PC-9 (cell line): Measurements from ENCODE around the gene SIPA1L2. TPM values are rescaled to one million over a fixed set of nuclear protein-coding genes. Genes with fewer than 3 reads are reported as not detected.

Source experiments
- BruUV-seq: library from RNA; stranded (reverse); fragments of 400-500 nt; replicated peaks from 2 replicates; lab custom pipeline; 2021; lab: Mats Ljungman, UMichigan
- CTCF ChIA-PET: fragments of 300-600 bp; sonication (Branson Sonifier 250); formaldehyde crosslinking; loops from one replicate; lab custom pipeline; 2022; ENCODE audit warnings: antibody characterized with exemption; lab: Charles Lee
- POLR2A ChIA-PET: fragments of 300-600 bp; sonication (Branson Sonifier 250); formaldehyde crosslinking; loops from one replicate; lab custom pipeline; 2022; ENCODE audit warnings: antibody characterized with exemption; ENCODE audit not compliant: unreplicated experiment; lab: Charles Lee
- DNase-seq, 2 experiments: peaks; one replicate each; pipeline versions ENCODE4 v3.0.0 to v3.0.0-alpha.2; 2015 to 2022; ENCODE audit warnings: mixed read lengths in 1 of 2
- H2AFZ ChIP-seq: fragments of 200-600 bp; sonication (generic); 2 replicates; pipeline ENCODE4 v1.8.1; 2017; ENCODE audit warnings: antibody characterized with exemption
- H3F3A ChIP-seq: fragments of 200-600 bp; sonication (generic); 2 replicates; pipeline ENCODE4 v1.8.1; 2017; ENCODE audit warnings: antibody characterized with exemption, mild to moderate bottlenecking, low read depth; ENCODE audit not compliant: insufficient read depth
- H3K27ac ChIP-seq: fragments of 200-600 bp; sonication (generic); 2 replicates; pipeline ENCODE4 v1.6.1; 2016; ENCODE audit warnings: mixed run types
- H3K27me3 ChIP-seq: fragments of 200-600 bp; sonication (generic); 2 replicates; pipeline ENCODE4 v1.6.1; 2016; ENCODE audit warnings: low read depth, mixed run types; ENCODE audit not compliant: insufficient read depth
- H3K36me3 ChIP-seq: fragments of 200-600 bp; sonication (generic); 2 replicates; pipeline ENCODE4 v1.6.1; 2016; ENCODE audit warnings: low read depth, mixed run types
- H3K4me1 ChIP-seq: fragments of 200-600 bp; sonication (generic); replicated peaks from 2 replicates; pipeline ENCODE4 v1.6.1; 2016; ENCODE audit warnings: mixed run types; ENCODE audit not compliant: insufficient read depth
- H3K4me2 ChIP-seq: fragments of 200-600 bp; sonication (generic); 2 replicates; pipeline ENCODE4 v1.6.1; 2017; ENCODE audit warnings: mixed run types
- H3K4me3 ChIP-seq: fragments of 200-600 bp; sonication (generic); 2 replicates; pipeline ENCODE4 v1.6.1; 2016; ENCODE audit warnings: mixed run types
- H3K79me2 ChIP-seq: fragments of 200-600 bp; sonication (generic); 2 replicates; pipeline ENCODE4 v1.6.1; 2017; ENCODE audit warnings: low read depth, mixed run types
- H3K9me2 ChIP-seq: fragments of 200-600 bp; sonication (generic); 2 replicates; pipeline ENCODE4 v1.8.1; 2017; ENCODE audit warnings: mild to moderate bottlenecking; ENCODE audit not compliant: insufficient read depth
- H3K9me3 ChIP-seq: fragments of 200-600 bp; sonication (generic); 2 replicates; pipeline ENCODE4 v1.8.1; 2016; ENCODE audit warnings: low read depth; ENCODE audit not compliant: insufficient read depth
- H4K20me1 ChIP-seq: fragments of 200-600 bp; sonication (generic); 2 replicates; pipeline ENCODE4 v1.8.1; 2017; ENCODE audit not compliant: insufficient read depth
- EZH2 ChIP-seq: fragments of 200-600 bp; sonication (generic); IDR thresholded peaks from 2 replicates; pipeline ENCODE4 v1.8.0; 2017; ENCODE audit warnings: antibody characterized with exemption, low read depth
- intact Hi-C: fragments of 100-400 bp; cut with micrococcal nuclease; formaldehyde crosslinking; loops from one replicate; pipeline ENCODE4 v1.10.0; 2022; ENCODE audit not compliant: unreplicated experiment
- total RNA-seq: library from RNA; stranded (reverse); gene quantifications from 2 replicates; pipeline ENCODE4 v1.2.3, GENCODE V29; 2021
- TF ChIP-seq, protein P1 (sequence below): fragments of 200-600 bp; sonication (generic); conservative IDR thresholded peaks from 2 replicates; pipeline ENCODE4 v1.6.1; 2017; ENCODE audit warnings: mixed run types, antibody characterized with exemption, mild to moderate bottlenecking, moderate library complexity

Gene SIPA1L2
- total RNA-seq, 1 experiment from 2014 or later: not detected

DNA sequence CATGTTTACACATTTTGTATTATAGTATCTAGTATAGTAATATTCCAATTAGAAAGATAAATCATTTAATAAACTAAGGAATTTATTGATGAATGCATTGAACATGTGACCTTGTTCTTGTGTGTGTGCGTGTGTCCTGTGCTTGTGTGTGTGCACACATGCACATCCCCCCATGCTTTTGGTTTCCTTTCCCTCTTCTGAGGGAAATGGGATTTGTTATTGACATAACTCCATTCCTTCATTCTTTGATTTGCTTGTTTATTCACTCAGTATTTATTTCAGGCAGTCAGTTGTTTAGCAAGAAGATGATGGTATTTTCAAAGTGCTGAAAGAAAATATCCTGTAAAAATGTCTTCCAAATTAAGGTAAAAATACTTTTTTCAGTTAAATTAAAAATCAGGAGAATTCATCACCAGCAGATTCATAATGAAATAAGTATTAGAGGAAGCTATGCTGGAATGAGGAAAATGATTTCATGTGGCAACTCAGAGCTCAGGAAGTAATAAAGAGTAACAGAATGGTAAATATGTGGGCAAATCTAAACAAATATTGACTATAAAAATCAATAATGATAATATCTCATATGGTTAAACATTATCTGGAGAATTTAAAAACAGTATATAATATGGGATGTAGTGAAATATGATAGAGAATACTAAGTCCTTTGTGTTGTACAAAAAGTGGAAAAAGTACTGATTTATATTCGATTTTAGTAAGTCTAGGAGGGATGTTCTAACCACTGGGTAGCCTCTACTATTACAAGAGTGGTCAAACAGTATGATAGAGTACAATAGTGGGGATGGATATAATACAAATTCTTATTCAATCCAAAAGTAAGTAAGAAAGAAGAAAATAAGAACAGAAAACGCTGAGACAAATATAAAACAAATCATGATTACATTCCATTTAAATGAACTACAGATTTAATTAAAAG lies 35.2 kb upstream of the SIPA1L2 start:
- ChIA-PET CTCF (no interaction called here), POLR2A (interaction anchor here (0.6 kb wide), 1 partner anchor 223 kb away, joined by 4 read pairs; no protein-coding TSS in a partner anchor)
- no peak for DNase-seq
- H3K27ac ChIP-seq: no peak overlapping the region
- H2AFZ ChIP-seq: no peak overlapping the region
- H3K4me2 ChIP-seq: no peak overlapping the region
- H3K36me3 ChIP-seq: no peaks in the 10 kb centered on the region
- 0 out of 2 replicates have a peak, but pooled peaks cover 3% of the 10 kb centered on the region for H3K9me2 ChIP-seq
- no peaks in the 10 kb centered on the region for H4K20me1 ChIP-seq
- no peak overlapping the region for H3K4me3 ChIP-seq
- H3K9me3 ChIP-seq: no peaks in the 10 kb centered on the region
- 0 out of 2 replicates have a peak, but pooled peaks cover 4% of the 10 kb centered on the region for H3K4me1 ChIP-seq
- no TSS peak for BruUV-seq
- TF ChIP-seq, protein P1, sequence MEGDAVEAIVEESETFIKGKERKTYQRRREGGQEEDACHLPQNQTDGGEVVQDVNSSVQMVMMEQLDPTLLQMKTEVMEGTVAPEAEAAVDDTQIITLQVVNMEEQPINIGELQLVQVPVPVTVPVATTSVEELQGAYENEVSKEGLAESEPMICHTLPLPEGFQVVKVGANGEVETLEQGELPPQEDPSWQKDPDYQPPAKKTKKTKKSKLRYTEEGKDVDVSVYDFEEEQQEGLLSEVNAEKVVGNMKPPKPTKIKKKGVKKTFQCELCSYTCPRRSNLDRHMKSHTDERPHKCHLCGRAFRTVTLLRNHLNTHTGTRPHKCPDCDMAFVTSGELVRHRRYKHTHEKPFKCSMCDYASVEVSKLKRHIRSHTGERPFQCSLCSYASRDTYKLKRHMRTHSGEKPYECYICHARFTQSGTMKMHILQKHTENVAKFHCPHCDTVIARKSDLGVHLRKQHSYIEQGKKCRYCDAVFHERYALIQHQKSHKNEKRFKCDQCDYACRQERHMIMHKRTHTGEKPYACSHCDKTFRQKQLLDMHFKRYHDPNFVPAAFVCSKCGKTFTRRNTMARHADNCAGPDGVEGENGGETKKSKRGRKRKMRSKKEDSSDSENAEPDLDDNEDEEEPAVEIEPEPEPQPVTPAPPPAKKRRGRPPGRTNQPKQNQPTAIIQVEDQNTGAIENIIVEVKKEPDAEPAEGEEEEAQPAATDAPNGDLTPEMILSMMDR: no peak
- TF ChIP-seq EZH2: no peak
- intact Hi-C loops: no loop called here
- no peaks in the 10 kb centered on the region for H3K27me3 ChIP-seq
- H3F3A ChIP-seq: no peaks in the 10 kb centered on the region
- no peaks in the 10 kb centered on the region for H3K79me2 ChIP-seq

DNA sequence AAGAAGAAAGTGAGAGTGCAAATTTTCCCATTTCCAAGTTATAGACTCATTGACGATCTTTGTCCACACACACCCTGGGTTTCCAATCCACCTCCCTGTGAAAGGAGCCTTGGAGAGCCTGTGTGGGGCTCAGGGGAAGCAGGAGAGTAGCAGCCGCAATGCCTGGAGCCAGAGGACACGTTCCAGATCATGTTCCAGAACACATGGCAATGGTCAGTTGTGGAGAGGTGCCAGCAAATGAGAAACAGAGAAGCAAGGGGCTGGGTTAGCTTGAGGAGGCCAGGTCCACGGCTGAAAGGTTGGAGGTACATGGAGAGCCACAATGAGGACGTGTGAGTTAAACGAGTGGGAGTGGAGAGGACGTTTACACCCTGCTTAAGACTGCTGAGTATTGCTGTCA lies 33.0 kb upstream of the SIPA1L2 start:
- DNase-seq: no peak
- no peak overlapping the region for H3K27ac ChIP-seq
- no peak overlapping the region for H3K4me3 ChIP-seq
- no TSS peak for BruUV-seq
- 0 out of 2 replicates have a peak, but pooled peaks cover 4% of the 10 kb centered on the region for H3K4me1 ChIP-seq
- H3K79me2 ChIP-seq: no peaks in the 10 kb centered on the region
- ChIA-PET CTCF (no interaction called here), POLR2A (no interaction called here)
- H3K27me3 ChIP-seq: no peaks in the 10 kb centered on the region
- no peaks in the 10 kb centered on the region for H3F3A ChIP-seq
- no peaks in the 10 kb centered on the region for H3K9me3 ChIP-seq
- H3K36me3 ChIP-seq: no peaks in the 10 kb centered on the region
- H3K9me2 ChIP-seq: 0 out of 2 replicates have a peak, but pooled peaks cover 3% of the 10 kb centered on the region
- TF ChIP-seq, protein P1: no peak
- TF ChIP-seq EZH2: no peak
- no peaks in the 10 kb centered on the region for H4K20me1 ChIP-seq
- intact Hi-C loops: no loop called here
- H3K4me2 ChIP-seq: no peak overlapping the region
- no peak overlapping the region for H2AFZ ChIP-seq

DNA sequence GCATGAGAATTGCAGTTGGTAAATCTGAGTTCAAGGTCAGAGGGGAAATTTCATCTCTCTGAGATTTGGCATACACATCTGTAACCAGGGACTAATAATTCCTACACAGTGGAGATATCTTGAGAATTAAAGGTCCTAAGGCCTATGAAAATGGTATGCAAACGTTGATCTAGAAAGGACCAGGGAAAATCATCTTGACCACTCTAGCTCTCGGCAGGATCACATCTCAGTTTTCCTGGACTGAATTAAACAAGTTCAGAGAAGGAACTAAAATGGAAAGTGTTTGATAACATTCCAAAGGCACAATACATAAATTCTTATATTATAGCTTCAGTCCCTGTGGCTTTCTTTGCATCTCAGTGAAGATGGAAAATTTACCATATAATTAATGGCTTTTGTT lies 28.5 kb upstream of the SIPA1L2 start:
- no peaks in the 10 kb centered on the region for H3K79me2 ChIP-seq
- H3K4me2 ChIP-seq: no peak overlapping the region
- no peak for DNase-seq
- H4K20me1 ChIP-seq: no peaks in the 10 kb centered on the region
- no peak overlapping the region for H3K4me3 ChIP-seq
- H3F3A ChIP-seq: no peaks in the 10 kb centered on the region
- intact Hi-C loops: no loop called here
- H3K27ac ChIP-seq: no peak overlapping the region
- BruUV-seq: no TSS peak
- no peaks in the 10 kb centered on the region for H3K9me3 ChIP-seq
- H3K9me2 ChIP-seq: no peaks in the 10 kb centered on the region
- no peaks in the 10 kb centered on the region for H3K36me3 ChIP-seq
- no peak overlapping the region for H2AFZ ChIP-seq
- H3K4me1 ChIP-seq: peaks cover 6% of the 10 kb centered on the region; the same call in 1 of the 2 replicates
- CTCF ChIA-PET: no interaction called here
- TF ChIP-seq, protein P1: no peak
- TF ChIP-seq EZH2: no peak
- POLR2A ChIA-PET: no interaction called here
- no peaks in the 10 kb centered on the region for H3K27me3 ChIP-seq
